ENCODE data around the gene TRIM66. TPM values are rescaled to one million over a fixed set of nuclear protein-coding genes. Genes with fewer than 3 reads are reported as not detected.

TRIM66 gene
- total RNA-seq, 2 donors from 2014 or later: 16.2 to 25.3 TPM

DNA sequence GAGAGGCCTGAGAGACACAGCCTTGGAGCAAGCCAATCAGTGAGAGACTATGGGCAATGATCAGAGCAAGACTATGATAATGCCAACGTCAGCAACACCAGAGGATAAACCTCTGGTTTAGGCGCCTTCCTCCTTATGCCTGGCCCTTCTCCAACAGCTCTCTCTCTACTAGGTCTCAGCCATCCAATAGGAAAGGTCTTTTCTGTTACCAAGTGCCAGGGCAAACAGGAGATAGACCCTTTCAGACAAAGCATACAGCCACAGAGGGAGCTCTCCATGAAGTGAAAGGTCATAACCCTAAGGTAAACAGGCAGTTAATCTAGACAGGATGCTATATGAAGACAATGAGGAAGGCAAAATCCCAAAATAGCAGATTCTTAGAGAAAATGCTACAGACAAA is 98.0 kb downstream of the TRIM66 start:
- H3K36me3 Mint-ChIP-seq: no peaks in the 10 kb centered on the region
- no peak for DNase-seq (ENCODE audit: low spot score in 2 of 2)
- ATAC-seq: no peak
- H3K9me3 Mint-ChIP-seq: peaks cover 0 to 9% of the 10 kb centered on the region in 2 donors
- H3K27ac Mint-ChIP-seq: no peak overlapping the region

DNA sequence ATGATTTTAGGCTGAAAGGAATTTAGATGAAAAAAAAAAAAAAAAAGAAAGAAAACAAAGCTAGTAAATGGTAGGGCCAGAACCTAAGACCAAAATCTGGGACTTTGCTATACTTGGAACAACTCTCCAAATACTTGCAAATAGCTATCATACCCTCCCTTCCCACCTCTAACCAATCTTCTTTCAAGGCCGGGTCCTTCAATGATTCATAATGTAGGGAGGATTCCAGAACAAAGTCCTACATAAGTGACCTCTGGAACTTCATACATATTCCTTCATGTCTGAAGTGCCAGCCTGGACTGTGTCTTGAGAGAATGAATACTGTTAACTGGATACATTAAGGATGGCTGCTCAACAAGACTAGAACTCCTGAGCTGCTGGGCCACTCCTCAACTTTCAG is 98.4 kb downstream of the TRIM66 start:
- DNase-seq (ENCODE audit: low spot score in 2 of 2): no peak
- no peak for ATAC-seq
- Mint-ChIP-seq H3K36me3 (no peaks in the 10 kb centered on the region), H3K9me3 (peaks cover 0 to 9% of the 10 kb centered on the region in 2 donors), H3K27ac (no peak overlapping the region)

DNA sequence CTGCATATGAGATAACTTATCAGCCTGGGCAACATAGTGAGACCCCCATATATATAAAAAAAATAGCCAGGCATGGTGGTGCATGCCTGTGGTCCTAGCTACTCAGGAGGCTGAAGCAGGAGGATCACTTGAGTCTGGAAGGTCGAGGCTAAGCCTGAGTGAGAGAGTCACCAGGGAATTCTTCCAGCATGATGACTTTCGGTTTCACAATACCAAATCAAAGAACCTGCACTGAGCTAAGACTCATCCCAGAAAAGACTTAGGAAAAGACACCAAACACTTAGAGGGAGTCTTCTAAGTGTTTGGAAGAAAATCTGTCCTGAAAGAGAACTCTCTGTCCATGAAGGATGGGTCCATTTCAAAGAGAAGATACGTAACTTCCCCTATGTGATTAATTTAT is 101.2 kb downstream of the TRIM66 start:
- peaks cover 0 to 6% of the 10 kb centered on the region in 2 donors for H3K9me3 Mint-ChIP-seq
- DNase-seq (ENCODE audit: low spot score in 2 of 2): no peak
- no peak overlapping the region for H3K27ac Mint-ChIP-seq
- no peaks in the 10 kb centered on the region for H3K36me3 Mint-ChIP-seq
- no peak for ATAC-seq

DNA sequence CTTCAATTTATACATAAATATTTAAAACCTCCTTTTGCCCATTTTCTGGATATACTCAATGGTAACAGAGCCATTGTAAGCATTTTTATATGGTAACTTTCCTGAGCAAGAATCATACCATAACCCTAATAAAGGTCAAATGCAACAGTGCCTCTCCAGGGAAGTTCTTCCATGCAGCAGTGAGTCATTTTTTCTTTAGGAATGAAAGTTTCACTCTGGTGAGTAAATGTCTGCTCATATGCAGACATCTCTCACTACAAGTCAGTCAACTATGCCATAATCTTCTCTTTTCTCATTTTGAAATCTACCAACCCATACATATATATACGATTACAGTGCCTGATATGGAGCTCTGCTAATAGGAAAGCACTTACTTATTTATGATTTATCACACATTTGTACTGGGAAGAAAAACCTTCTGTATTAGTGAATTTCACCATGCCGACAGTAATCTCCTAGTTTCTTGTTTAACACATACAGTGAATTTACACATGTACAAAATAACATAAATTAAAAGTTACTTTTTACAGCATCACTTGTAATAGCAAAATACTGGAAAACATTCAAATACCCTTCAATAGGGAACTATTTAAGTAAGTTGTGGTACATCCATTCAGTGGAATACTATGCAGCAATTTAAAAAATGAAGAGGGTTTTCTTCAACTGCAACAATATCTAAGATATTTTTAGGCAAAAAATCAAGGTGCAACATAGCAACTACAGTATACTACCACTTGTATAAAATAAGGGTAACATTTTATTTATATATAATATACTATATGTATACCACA is 104.5 kb downstream of the TRIM66 start:
- no peak for DNase-seq (ENCODE audit: low spot score in 2 of 2)
- H3K36me3 Mint-ChIP-seq: no peaks in the 10 kb centered on the region
- H3K9me3 Mint-ChIP-seq: peaks cover 0 to 6% of the 10 kb centered on the region in 2 donors
- no peak for ATAC-seq
- H3K27ac Mint-ChIP-seq: no peak overlapping the region

DNA sequence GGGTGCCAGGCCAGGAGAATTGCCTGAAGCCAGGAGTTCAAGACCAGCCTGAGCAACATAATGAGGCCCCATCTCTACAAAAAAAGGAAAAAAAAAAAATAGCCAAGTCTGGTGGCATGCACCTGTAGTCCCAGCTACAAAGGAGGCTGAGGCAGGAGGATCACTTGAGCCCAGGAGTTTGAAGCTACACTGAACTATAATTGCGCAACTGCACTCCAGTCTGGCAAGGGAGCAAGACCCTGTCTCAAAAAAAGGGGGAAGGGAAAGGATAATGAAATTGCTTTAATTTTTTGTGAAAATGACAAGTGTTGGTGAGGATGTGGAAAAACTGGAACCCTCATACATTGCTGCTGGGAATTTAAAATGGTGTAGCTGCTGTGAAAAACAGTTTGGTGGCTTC is 107.7 kb downstream of the TRIM66 start:
- Mint-ChIP-seq H3K36me3 (no peaks in the 10 kb centered on the region), H3K27ac (no peak overlapping the region), H3K9me3 (peaks cover 0 to 3% of the 10 kb centered on the region in 2 donors)
- DNase-seq (ENCODE audit: low spot score in 2 of 2) (no peak), ATAC-seq (no peak)

DNA sequence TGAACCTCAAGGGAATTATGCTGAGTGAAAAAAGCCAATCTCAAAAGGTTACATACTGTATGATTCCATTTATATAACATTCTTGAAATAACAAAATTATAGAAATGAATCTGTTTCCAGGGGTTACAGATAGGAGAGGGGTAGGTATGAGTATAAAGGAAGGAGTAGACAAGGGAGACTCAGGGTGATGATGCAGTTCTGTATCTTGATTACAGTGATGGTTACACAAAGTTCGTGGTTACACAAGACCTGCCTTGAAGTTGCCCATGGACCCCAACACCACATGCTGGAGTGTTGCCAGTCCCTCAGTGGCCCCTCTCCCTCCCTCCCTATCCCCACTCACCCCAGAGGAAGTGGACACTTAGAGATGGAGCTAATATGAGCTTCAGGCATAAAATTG is 108.7 kb downstream of the TRIM66 start:
- Mint-ChIP-seq H3K9me3 (no peaks in the 10 kb centered on the region), H3K36me3 (no peaks in the 10 kb centered on the region), H3K27ac (no peak overlapping the region)
- DNase-seq (ENCODE audit: low spot score in 2 of 2): no peak
- peak in 1 of 2 donors; percentile 75 for ATAC-seq

DNA sequence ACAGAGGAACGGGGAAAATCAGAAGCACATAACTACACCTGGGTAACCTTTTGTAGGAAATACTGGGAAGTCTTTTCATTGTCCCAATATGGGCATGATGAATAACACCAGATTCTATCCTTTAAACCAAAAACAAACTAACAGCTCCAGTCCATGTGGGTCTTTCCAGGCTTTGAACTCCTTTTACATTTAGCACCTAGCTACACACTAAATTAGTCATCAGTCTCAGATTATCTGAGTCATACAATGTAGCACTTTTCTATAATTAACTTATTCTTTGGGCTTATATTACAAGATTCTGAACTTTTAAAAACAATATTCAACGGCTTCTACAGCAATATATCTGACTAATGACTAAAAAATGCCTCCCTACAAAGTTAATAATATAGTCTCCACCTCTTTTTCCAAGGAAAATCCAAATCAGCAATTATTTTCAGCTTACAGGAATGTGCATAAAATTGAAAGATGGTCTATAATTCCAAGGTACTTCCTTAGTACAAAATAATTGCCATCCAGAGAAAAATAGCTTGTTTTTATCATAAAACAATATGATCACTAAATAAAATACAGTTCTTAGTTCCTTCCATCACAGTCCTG is 114.8 kb downstream of the TRIM66 start:
- Mint-ChIP-seq H3K27ac (no peak overlapping the region), H3K36me3 (no peaks in the 10 kb centered on the region), H3K9me3 (no peaks in the 10 kb centered on the region)
- no peak for DNase-seq (ENCODE audit: low spot score in 2 of 2)
- peak; percentile 74 to 97 for ATAC-seq

DNA sequence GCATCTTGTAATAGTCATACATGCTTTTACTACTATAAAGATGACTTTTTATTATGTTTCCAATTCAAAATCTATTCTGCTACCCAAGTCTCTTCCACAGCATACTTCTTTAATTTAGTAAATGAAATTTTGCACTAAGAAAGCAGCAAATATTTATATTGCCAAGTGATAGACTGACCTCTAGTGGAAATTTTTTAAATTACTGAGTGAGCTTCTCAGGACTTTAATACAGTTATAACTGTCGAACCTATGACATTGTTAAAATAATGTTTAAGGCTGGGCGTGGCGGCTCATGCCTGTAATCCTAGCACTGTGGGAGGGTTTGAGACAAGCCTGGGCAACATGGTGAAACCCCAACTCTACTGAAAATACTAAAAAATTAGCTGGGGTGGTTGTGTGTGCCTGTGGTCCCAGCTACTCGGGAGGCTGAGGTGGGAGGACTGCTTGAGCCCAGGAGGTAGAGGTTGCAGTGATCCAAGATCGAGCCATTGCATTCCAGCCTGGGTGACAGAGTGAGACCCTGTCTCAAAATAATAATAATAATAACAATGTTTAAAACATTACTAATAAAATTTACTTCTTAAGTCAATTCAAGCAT is 115.8 kb downstream of the TRIM66 start:
- ATAC-seq: peak in 1 of 2 donors; percentile 38
- no peaks in the 10 kb centered on the region for H3K36me3 Mint-ChIP-seq

DNA sequence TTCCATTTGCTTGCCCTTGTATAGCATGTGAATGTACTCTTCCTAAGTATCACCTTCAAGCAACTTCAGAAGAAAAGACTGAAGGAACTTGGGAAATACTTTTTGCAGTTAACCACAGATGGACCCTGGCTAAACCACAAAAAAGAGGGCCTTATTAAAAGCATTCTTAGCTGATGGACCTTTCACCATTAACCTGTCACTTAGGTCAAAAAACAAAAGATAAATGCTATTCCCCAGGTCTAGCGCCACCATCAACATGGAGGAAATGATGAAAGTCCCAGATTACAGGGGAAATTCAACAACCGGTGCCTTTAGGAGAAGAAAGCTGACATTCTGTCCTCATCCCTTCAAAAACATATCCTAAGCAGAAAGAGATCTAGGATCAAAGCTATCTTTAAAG is 117.9 kb downstream of the TRIM66 start:
- ATAC-seq (no peak), DNase-seq (ENCODE audit: low spot score in 2 of 2) (no peak)
- Mint-ChIP-seq H3K36me3 (no peaks in the 10 kb centered on the region), H3K9me3 (peaks cover 0 to 8% of the 10 kb centered on the region in 2 donors), H3K27ac (no peak overlapping the region)

More for the DNA sequence above, 115.8 kb downstream of the TRIM66 start:
- Mint-ChIP-seq H3K9me3 (peaks cover 0 to 4% of the 10 kb centered on the region in 2 donors), H3K27ac (no peak overlapping the region)
- DNase-seq (ENCODE audit: low spot score in 2 of 2): no peak

Other genes starting within 250 kb of the TRIM66 start
- gene STK33, start 88.4 kb downstream of the TRIM66 start, total RNA-seq: 1 to 10 TPM in 1 of 2 donors, under 1 TPM in 1; 0.14 to 2.1 TPM
- gene RPL27A, start 127 bp upstream of the TRIM66 start, total RNA-seq: 1,000 to 10,000 TPM; 1,341 to 1,591 TPM
- 10 to 100 TPM; 25.9 to 32.9 TPM for gene AKIP1, start 228.5 kb upstream of the TRIM66 start, total RNA-seq

All from activated naive CD4-positive, alpha-beta T cell treated with anti-CD3 and anti-CD28 coated beads, Interleukin-2, amount 50 U/mL, for 72 hours (primary cell).